Mesendoderm (in vitro differentiated cells): ENCODE results near the gene PI4K2B.
A peak's percentile ranks its signal among the peaks of the same experiment; 100 is the strongest.
"Not testable (repeated sequence)": the region's sequence is repeated elsewhere in the genome, so short reads cannot be mapped to it uniquely, and the experiment has no call there.

ENCODE experiments used
- DNase-seq: peaks from one replicate; pipeline ENCODE4 v3.0.0; 2013
- H2AK5ac ChIP-seq: 2 replicates; pipeline ENCODE4 v1.6.1; 2013; ENCODE audit warnings: low read length, inconsistent platforms
- H2BK120ac ChIP-seq: 2 replicates; pipeline ENCODE4 v1.6.1; 2013; ENCODE audit warnings: low read depth, mild to moderate bottlenecking, low read length, moderate library complexity, mixed read lengths
- H2BK15ac ChIP-seq: replicated peaks from 2 replicates; pipeline ENCODE4 v1.6.1; 2013; ENCODE audit warnings: low read depth, mild to moderate bottlenecking, moderate library complexity
- H2BK5ac ChIP-seq: 2 replicates; pipeline ENCODE4 v1.6.1; 2013; ENCODE audit warnings: low read length, inconsistent platforms
- H3K18ac ChIP-seq: 2 replicates; pipeline ENCODE4 v1.6.1; 2013; ENCODE audit warnings: mild to moderate bottlenecking, low read length, mixed read lengths
- H3K23ac ChIP-seq: one replicate; pipeline ENCODE4 v1.6.1; 2013; ENCODE audit warnings: low read length
- H3K27ac ChIP-seq: 2 replicates; pipeline ENCODE4 v1.5.1; 2013; ENCODE audit warnings: low read depth, mild to moderate bottlenecking, inconsistent platforms, low read length, moderate library complexity
- H3K27me3 ChIP-seq: 2 replicates; pipeline ENCODE4 v1.6.1; 2013; ENCODE audit warnings: low read length, control low read depth, mild to moderate bottlenecking, inconsistent platforms; ENCODE audit not compliant: insufficient read depth, poor library complexity
- H3K36me3 ChIP-seq: 2 replicates; pipeline ENCODE4 v1.6.1; 2013; ENCODE audit warnings: low read length, inconsistent platforms; ENCODE audit not compliant: control insufficient read depth, insufficient read depth
- H3K4ac ChIP-seq: one replicate; pipeline ENCODE4 v1.6.1; 2013; ENCODE audit warnings: low read depth, mild to moderate bottlenecking, low read length, moderate library complexity
- H3K4me1 ChIP-seq: 2 replicates; pipeline ENCODE4 v1.6.1; 2013; ENCODE audit warnings: low read depth, low read length, inconsistent platforms; ENCODE audit not compliant: control insufficient read depth
- H3K4me2 ChIP-seq: 2 replicates; pipeline ENCODE4 v1.6.1; 2013; ENCODE audit warnings: low read length
- H3K4me3 ChIP-seq: 2 replicates; pipeline ENCODE4 v1.5.1; 2013; ENCODE audit warnings: mild to moderate bottlenecking, low read length
- H3K56ac ChIP-seq: one replicate; pipeline ENCODE4 v1.6.1; 2013; ENCODE audit warnings: low read length
- H3K79me1 ChIP-seq: 2 replicates; pipeline ENCODE4 v1.6.1; 2013; ENCODE audit warnings: low read length, inconsistent platforms
- H3K79me2 ChIP-seq: 2 replicates; pipeline ENCODE4 v1.6.1; 2013; ENCODE audit warnings: mild to moderate bottlenecking, low read length; ENCODE audit not compliant: control insufficient read depth, insufficient read depth
- H3K9ac ChIP-seq: 2 replicates; pipeline ENCODE4 v1.6.1; 2013; ENCODE audit warnings: low read length, inconsistent platforms
- H4K5ac ChIP-seq: one replicate; pipeline ENCODE4 v1.6.1; 2013; ENCODE audit warnings: low read length
- H4K8ac ChIP-seq: one replicate; pipeline ENCODE4 v1.6.1; 2013; ENCODE audit warnings: low read depth, mild to moderate bottlenecking, control low read depth, low read length, moderate library complexity
- WGBS: extraction: QIAGEN DNeasy Blood & Tissue Kit; methylation state at CpG from one replicate; pipeline ENCODE4 v1.1.7; 2013; ENCODE audit warnings: low lambda C conversion rate, missing lambda C conversion rate; ENCODE audit not compliant: insufficient coverage; ENCODE audit errors: extremely low coverage; 5-methylcytosine and 5-hydroxymethylcytosine counted together

The PI4K2B gene

DNA sequence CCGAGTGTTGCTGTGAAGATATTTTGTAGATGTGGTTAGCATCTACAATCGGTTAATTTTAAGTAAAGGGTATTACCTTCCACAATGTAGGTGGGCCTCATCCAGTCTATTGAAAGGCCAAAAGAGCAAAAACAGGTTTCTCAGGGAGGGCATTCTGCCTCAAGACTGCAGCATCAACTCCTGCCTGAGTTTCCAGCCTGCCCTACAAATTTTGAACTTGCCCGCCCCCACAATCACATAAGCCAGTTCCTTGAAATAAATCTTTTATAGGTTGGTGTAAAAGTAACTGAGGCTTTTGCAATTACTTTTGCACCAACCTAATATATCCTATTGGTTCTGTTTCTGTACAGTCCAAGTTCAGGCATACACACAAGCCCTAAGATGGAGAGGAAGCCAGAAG, 22.1 kb upstream of the PI4K2B start:
- no peak overlapping the region for H3K56ac ChIP-seq
- H2AK5ac ChIP-seq, result no peak overlapping the region
- no peaks in the 10 kb centered on the region for H3K79me1 ChIP-seq
- no peak overlapping the region for H3K9ac ChIP-seq
- no peak overlapping the region for H3K18ac ChIP-seq
- no peaks in the 10 kb centered on the region for H3K36me3 ChIP-seq
- no peaks in the 10 kb centered on the region for H3K79me2 ChIP-seq
- H2BK15ac ChIP-seq, result no peak overlapping the region
- no peak overlapping the region for H3K4me3 ChIP-seq
- no peak for DNase-seq
- H3K23ac ChIP-seq, result no peak overlapping the region
- no peaks in the 10 kb centered on the region for H3K4me1 ChIP-seq
- H2BK5ac ChIP-seq, result no peak overlapping the region
- H3K27ac ChIP-seq, result no peak overlapping the region
- no peaks in the 10 kb centered on the region for H3K27me3 ChIP-seq
- no CpG with 5 or more reads among the region's 3 CpGs for WGBS
- H4K8ac ChIP-seq, result no peak overlapping the region
- no peak overlapping the region for H3K4ac ChIP-seq
- H2BK120ac ChIP-seq, result no peak overlapping the region
- no peak overlapping the region for H4K5ac ChIP-seq
- H3K4me2 ChIP-seq, result no peak overlapping the region

DNA sequence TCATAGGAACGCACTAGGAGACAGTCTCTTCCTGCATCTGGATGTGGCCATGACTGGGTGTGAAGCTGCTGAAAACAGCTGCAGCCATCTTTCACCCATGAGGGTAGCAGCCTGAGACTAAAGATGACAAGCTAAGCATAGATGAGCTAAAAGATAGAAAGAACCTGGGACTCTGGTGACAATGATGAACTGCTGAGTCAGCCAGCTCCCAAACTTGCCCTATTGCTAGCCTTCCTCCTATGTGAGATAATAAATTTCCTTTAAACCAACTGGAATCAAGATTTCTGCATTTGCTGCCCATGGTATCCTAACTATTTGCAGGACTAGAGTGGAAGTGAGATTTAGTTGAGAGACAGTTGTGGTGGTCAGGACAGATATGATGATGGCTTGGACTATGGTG, 21.0 kb upstream of the PI4K2B start:
- no peaks in the 10 kb centered on the region for H3K79me2 ChIP-seq
- H3K23ac ChIP-seq, result no peak overlapping the region
- no peaks in the 10 kb centered on the region for H3K27me3 ChIP-seq
- H3K56ac ChIP-seq, result no peak overlapping the region
- H3K9ac ChIP-seq, result no peak overlapping the region
- no peak overlapping the region for H4K8ac ChIP-seq
- H2BK120ac ChIP-seq, result no peak overlapping the region
- no peaks in the 10 kb centered on the region for H3K4me1 ChIP-seq
- no peak overlapping the region for H3K4ac ChIP-seq
- H2BK5ac ChIP-seq, result no peak overlapping the region
- WGBS, result no CpG with 5 or more reads among the region's 1 CpG
- no peaks in the 10 kb centered on the region for H3K79me1 ChIP-seq
- no peaks in the 10 kb centered on the region for H3K36me3 ChIP-seq
- no peak overlapping the region for H3K4me2 ChIP-seq
- H4K5ac ChIP-seq, result no peak overlapping the region
- no peak overlapping the region for H3K4me3 ChIP-seq
- H3K27ac ChIP-seq, result no peak overlapping the region
- no peak overlapping the region for H3K18ac ChIP-seq
- DNase-seq, result no peak
- H2AK5ac ChIP-seq, result no peak overlapping the region
- H2BK15ac ChIP-seq, result no peak overlapping the region

DNA sequence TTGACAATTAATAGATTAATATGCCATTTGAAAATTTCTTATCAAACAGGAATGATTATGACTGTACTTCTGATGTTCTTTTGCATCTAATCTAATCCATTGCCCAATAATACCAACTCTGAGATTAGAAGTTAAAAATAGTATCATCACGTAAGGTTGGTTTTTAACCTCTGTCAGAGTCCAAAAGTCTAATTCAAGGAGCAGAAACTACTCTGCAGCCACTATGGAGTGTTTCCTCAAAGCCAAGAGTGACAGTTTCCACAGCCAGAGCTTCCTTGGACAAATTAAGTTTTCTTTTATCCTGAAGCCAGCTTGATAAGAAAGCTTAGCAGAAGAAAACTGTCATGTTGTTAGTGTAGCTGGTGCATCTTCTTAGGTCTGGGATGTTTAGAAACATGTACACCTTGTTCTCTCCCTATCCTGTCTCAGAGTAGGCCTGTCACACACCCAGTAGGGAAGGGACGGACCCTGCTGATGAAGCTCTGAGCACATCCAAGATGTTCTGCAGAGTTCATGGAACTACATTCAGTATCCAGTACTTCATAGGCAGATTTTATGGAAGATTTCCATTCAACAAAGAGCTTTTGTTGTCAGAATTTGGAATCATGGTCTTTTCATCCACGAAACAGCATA, 20.4 kb upstream of the PI4K2B start:
- no peaks in the 10 kb centered on the region for H3K79me1 ChIP-seq
- no peak overlapping the region for H3K56ac ChIP-seq
- H3K4me1 ChIP-seq, result no peaks in the 10 kb centered on the region
- no peaks in the 10 kb centered on the region for H3K27me3 ChIP-seq
- H3K23ac ChIP-seq, result no peak overlapping the region
- H3K27ac ChIP-seq, result no peak overlapping the region
- no peak overlapping the region for H3K4ac ChIP-seq
- no peak overlapping the region for H2BK15ac ChIP-seq
- no peaks in the 10 kb centered on the region for H3K79me2 ChIP-seq
- no CpG with 5 or more reads among the region's 3 CpGs for WGBS
- H2BK120ac ChIP-seq, result no peak overlapping the region
- no peak overlapping the region for H4K5ac ChIP-seq
- no peak overlapping the region for H4K8ac ChIP-seq
- H2AK5ac ChIP-seq, result no peak overlapping the region
- no peak overlapping the region for H3K4me3 ChIP-seq
- no peak overlapping the region for H3K4me2 ChIP-seq
- H3K9ac ChIP-seq, result no peak overlapping the region
- no peak for DNase-seq
- H3K18ac ChIP-seq, result no peak overlapping the region
- no peak overlapping the region for H2BK5ac ChIP-seq
- H3K36me3 ChIP-seq, result no peaks in the 10 kb centered on the region

DNA sequence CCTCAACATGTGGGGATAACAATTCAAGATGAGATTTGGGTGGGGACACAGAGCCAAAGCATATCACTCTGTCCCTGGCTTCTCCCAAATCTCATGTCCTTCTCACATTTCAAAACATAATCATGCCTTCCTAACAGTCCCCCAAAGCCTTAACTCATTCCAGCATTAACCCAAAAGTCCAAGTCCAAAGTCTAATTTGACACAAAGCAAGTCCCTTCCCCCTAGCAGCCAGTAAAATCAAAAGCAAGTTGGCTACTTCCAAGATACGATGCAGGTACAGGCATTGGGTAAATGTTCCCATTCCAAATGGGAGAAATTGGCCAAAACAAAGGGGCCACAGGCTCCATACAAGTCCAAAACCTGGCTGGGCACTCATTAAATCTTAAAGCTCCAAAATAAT, 19.1 kb upstream of the PI4K2B start:
- not testable (repeated sequence) for H3K27ac ChIP-seq, H4K8ac ChIP-seq, H4K5ac ChIP-seq, H2BK120ac ChIP-seq, H3K23ac ChIP-seq, H3K79me1 ChIP-seq, H3K79me2 ChIP-seq, H3K4me3 ChIP-seq, H3K4ac ChIP-seq, H3K4me1 ChIP-seq, H3K18ac ChIP-seq, H3K27me3 ChIP-seq, H2BK15ac ChIP-seq, H3K56ac ChIP-seq, H2BK5ac ChIP-seq, H3K36me3 ChIP-seq, H3K9ac ChIP-seq, DNase-seq, H2AK5ac ChIP-seq, H3K4me2 ChIP-seq
- WGBS, result no CpG with 5 or more reads among the region's 1 CpG

DNA sequence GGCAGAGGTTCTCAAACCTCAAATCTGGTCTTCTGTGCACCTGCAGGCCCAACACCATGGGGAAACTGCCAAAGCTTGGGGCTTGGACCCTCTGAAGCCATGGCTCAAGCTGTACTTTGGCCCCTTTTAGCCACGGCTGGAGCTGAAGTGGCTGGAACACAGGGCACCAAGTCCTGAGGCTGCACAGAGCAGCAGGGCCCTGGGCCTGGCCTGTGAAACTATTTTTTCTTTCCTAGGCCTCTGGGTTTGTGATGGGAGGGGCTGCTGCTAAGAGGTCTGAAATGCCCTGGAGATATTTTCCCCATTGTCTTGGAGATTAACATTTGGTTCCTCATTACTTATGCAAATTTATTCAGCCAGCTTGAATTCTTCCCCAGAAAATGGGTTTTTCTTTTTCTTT, 18.3 kb upstream of the PI4K2B start:
- H3K79me2 ChIP-seq, result no peaks in the 10 kb centered on the region
- H3K27ac ChIP-seq, result no peak overlapping the region
- H2AK5ac ChIP-seq, result no peak overlapping the region
- no peaks in the 10 kb centered on the region for H3K36me3 ChIP-seq
- H4K5ac ChIP-seq, result no peak overlapping the region
- no CpG with 5 or more reads among the region's 1 CpG for WGBS
- no peak overlapping the region for H4K8ac ChIP-seq
- H3K9ac ChIP-seq, result no peak overlapping the region
- DNase-seq, result peak; percentile 73
- no peaks in the 10 kb centered on the region for H3K4me1 ChIP-seq
- H3K4ac ChIP-seq, result no peak overlapping the region
- no peaks in the 10 kb centered on the region for H3K79me1 ChIP-seq
- H2BK15ac ChIP-seq, result no peak overlapping the region
- H2BK5ac ChIP-seq, result no peak overlapping the region
- H3K56ac ChIP-seq, result peak overlapping the region; percentile 22
- H3K4me3 ChIP-seq, result no peak overlapping the region
- H3K18ac ChIP-seq, result no peak overlapping the region
- H3K27me3 ChIP-seq, result no peaks in the 10 kb centered on the region
- H3K23ac ChIP-seq, result no peak overlapping the region
- no peak overlapping the region for H2BK120ac ChIP-seq
- no peak overlapping the region for H3K4me2 ChIP-seq

DNA sequence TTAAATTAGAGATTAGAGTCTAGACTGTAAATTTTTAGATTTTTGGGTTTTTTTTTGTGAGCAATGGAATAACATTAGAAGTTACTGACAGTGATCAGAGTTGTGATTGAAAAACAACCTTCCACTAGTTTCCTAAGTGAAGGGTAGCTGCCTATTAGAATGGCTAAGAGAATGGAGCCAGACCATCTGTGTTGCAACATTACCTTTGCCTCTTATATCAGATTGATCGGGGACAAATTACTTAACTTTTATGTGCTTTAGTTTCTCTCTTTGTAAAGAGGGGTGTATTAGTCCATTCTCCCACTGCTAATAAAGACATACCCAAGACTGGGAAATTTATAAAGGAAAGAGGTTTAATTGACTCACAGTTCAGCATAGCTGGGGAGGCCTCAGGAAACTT, 12.5 kb upstream of the PI4K2B start:
- H2AK5ac ChIP-seq, result no peak overlapping the region
- no peak overlapping the region for H3K4me3 ChIP-seq
- H3K27me3 ChIP-seq, result no peaks in the 10 kb centered on the region
- H3K56ac ChIP-seq, result no peak overlapping the region
- H3K4ac ChIP-seq, result no peak overlapping the region
- H4K8ac ChIP-seq, result no peak overlapping the region
- DNase-seq, result no peak
- H3K27ac ChIP-seq, result no peak overlapping the region
- no peaks in the 10 kb centered on the region for H3K36me3 ChIP-seq
- H3K79me1 ChIP-seq, result no peaks in the 10 kb centered on the region
- H3K9ac ChIP-seq, result no peak overlapping the region
- no peaks in the 10 kb centered on the region for H3K79me2 ChIP-seq
- H3K23ac ChIP-seq, result no peak overlapping the region
- no peak overlapping the region for H2BK15ac ChIP-seq
- WGBS, result no CpG with 5 or more reads among the region's 1 CpG
- H4K5ac ChIP-seq, result no peak overlapping the region
- no peaks in the 10 kb centered on the region for H3K4me1 ChIP-seq
- no peak overlapping the region for H2BK5ac ChIP-seq
- no peak overlapping the region for H3K4me2 ChIP-seq
- no peak overlapping the region for H3K18ac ChIP-seq
- no peak overlapping the region for H2BK120ac ChIP-seq
